HEK293T (cell line): ENCODE measurements around the gene GRIN2A.

Experiments used
- CTCF ChIA-PET: fragments of 350-600 bp; formaldehyde crosslinking; extraction: SDS; loops from one replicate; lab custom pipeline; 2021; ENCODE audit warnings: antibody characterized with exemption, inconsistent platforms; lab: Yijun Ruan, JAX
- POLR2A ChIA-PET: fragments of 350-600 bp; formaldehyde crosslinking; extraction: SDS; loops from one replicate; lab custom pipeline; 2020; ENCODE audit warnings: antibody characterized with exemption, inconsistent platforms; lab: Yijun Ruan, JAX
- DNase-seq: peaks from one replicate; pipeline ENCODE4 v3.0.0; 2012; ENCODE audit warnings: mixed read lengths; ENCODE audit errors: extremely low spot score
- ARNT ChIP-seq: fragments of 450-650 bp; IDR thresholded peaks from 2 replicates; pipeline ENCODE4 v1.6.1; 2017; ENCODE audit warnings: mild to moderate bottlenecking
- BHLHE40 ChIP-seq: fragments of 450-650 bp; IDR thresholded peaks from 2 replicates; pipeline ENCODE4 v1.6.1; 2016; ENCODE audit warnings: mild to moderate bottlenecking, moderate library complexity, borderline replicate concordance
- CTBP1 ChIP-seq: fragments of 450-650 bp; IDR thresholded peaks from 2 replicates; pipeline ENCODE4 v1.6.1; 2016; ENCODE audit warnings: borderline replicate concordance
- ELF4 ChIP-seq: fragments of 450-650 bp; IDR thresholded peaks from 2 replicates; pipeline ENCODE4 v1.6.1; 2017; ENCODE audit warnings: antibody characterized with exemption
- FOXA1 ChIP-seq: fragments of 450-650 bp; IDR thresholded peaks from 2 replicates; pipeline ENCODE4 v1.6.1; 2016; ENCODE audit warnings: mild to moderate bottlenecking
- FOXK2 ChIP-seq: fragments of 450-650 bp; IDR thresholded peaks from 2 replicates; pipeline ENCODE4 v1.6.1; 2016; ENCODE audit warnings: mild to moderate bottlenecking
- FOXM1 ChIP-seq: fragments of 450-650 bp; IDR thresholded peaks from 2 replicates; pipeline ENCODE4 v1.6.1; 2017; ENCODE audit warnings: mild to moderate bottlenecking, borderline replicate concordance
- HDGF ChIP-seq: fragments of 450-650 bp; IDR thresholded peaks from 2 replicates; pipeline ENCODE4 v1.6.1; 2017; ENCODE audit warnings: antibody characterized with exemption, borderline replicate concordance
- L3MBTL2 ChIP-seq: fragments of 450-650 bp; conservative IDR thresholded peaks from 2 replicates; pipeline ENCODE4 v1.6.1; 2016; ENCODE audit warnings: mild to moderate bottlenecking
- LEF1 ChIP-seq: fragments of 450-650 bp; IDR thresholded peaks from 2 replicates; pipeline ENCODE4 v1.6.1; 2017; ENCODE audit warnings: mild to moderate bottlenecking, borderline replicate concordance
- NFRKB ChIP-seq: fragments of 450-650 bp; IDR thresholded peaks from 2 replicates; pipeline ENCODE4 v1.6.1; 2016; ENCODE audit warnings: mild to moderate bottlenecking, moderate library complexity
- SP1 ChIP-seq: fragments of 450-650 bp; IDR thresholded peaks from 2 replicates; pipeline ENCODE4 v1.6.1; 2017
- SUZ12 ChIP-seq: fragments of 450-650 bp; IDR thresholded peaks from 2 replicates; pipeline ENCODE4 v1.6.1; 2016; ENCODE audit warnings: mild to moderate bottlenecking
- TARDBP ChIP-seq: fragments of 450-650 bp; IDR thresholded peaks from 2 replicates; pipeline ENCODE4 v1.6.1; 2016
- ZNF384 ChIP-seq: fragments of 450-650 bp; IDR thresholded peaks from 2 replicates; pipeline ENCODE4 v1.6.1; 2016
- TF ChIP-seq, protein P1 (sequence below): fragments of 450-650 bp; IDR thresholded peaks from 2 replicates; pipeline ENCODE4 v1.6.1; 2016

The GRIN2A gene

DNA sequence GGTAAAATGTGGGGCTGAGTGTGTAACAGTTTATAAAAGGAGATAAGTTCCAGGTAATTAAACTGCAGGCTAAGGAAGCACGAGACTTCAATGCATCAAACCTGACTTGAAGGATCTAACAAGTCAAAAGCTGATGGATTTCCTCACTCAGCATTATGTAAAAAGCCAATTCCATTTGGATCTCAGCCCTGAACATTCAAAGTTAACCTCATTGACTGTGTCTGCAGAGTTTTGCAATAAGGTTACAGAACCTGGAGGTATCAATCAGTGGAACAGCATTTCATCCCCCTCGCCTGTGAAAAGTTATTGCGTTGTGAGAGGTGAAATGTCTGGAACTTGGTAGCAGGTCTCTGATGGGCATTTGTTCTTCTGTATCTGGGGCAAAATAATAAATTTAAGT, 317.8 kb downstream of the GRIN2A start:
- ChIA-PET CTCF (no interaction called here), POLR2A (interaction anchor here (0.7 kb wide), 1 partner anchor 37 kb away, joined by 3 read pairs; no protein-coding TSS in a partner anchor)
- no peak for DNase-seq
- no peak for TF ChIP-seq SP1
- no peak for TF ChIP-seq ELF4
- no peak for TF ChIP-seq SUZ12
- TF ChIP-seq L3MBTL2: no peak
- no peak for TF ChIP-seq ARNT
- no peak for TF ChIP-seq LEF1
- no peak for TF ChIP-seq HDGF
- TF ChIP-seq TARDBP: no peak
- no peak for TF ChIP-seq BHLHE40
- no peak for TF ChIP-seq ZNF384
- no peak for TF ChIP-seq NFRKB
- no peak for TF ChIP-seq FOXA1
- TF ChIP-seq FOXM1: no peak
- no peak for TF ChIP-seq CTBP1
- TF ChIP-seq, protein P1, sequence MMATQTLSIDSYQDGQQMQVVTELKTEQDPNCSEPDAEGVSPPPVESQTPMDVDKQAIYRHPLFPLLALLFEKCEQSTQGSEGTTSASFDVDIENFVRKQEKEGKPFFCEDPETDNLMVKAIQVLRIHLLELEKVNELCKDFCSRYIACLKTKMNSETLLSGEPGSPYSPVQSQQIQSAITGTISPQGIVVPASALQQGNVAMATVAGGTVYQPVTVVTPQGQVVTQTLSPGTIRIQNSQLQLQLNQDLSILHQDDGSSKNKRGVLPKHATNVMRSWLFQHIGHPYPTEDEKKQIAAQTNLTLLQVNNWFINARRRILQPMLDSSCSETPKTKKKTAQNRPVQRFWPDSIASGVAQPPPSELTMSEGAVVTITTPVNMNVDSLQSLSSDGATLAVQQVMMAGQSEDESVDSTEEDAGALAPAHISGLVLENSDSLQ: no peak
- no peak for TF ChIP-seq FOXK2

DNA sequence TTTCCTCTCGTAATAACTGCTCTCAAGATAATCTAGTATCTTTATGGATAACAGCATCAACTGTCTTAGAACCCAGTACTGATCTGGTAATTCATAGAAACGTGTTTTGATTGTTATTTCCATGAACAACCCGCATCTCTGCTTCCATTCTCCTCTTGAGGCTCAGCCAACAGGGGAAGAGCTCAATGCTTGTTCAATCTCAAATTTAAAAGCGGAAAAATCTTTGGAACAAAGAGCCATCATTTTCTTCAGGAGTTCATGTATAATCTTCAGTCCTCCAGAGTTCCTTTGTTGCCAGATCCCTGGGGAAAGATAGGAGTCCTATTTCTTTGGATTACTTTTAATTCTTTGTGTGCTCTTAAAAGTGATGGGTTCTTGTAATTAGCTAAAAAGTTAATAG, 319.9 kb downstream of the GRIN2A start:
- TF ChIP-seq FOXK2 (no peak), FOXM1 (no peak), ELF4 (no peak), NFRKB (no peak), SP1 (no peak), CTBP1 (no peak), LEF1 (no peak), TARDBP (no peak), ARNT (no peak)
- no peak for DNase-seq
- ChIA-PET CTCF (no interaction called here), POLR2A (no interaction called here)

DNA sequence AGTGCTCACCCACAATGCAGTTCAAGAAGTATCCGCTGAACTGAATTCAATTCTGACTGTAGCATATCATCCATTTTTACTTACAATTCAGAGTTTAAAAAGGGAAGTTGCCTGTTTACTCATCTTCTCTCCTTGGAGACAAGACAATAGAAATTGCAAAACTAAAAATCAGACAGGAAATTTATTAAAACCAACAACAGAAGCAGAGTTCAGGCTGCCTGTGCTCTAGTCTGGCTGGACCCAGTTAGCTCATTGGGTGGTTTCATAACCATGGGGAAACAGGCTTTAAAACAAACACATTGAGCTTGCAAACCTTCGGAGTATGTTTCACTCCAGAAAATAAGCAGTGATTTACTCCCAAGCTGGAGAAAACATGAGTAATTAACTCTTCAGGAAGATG, 321.4 kb downstream of the GRIN2A start:
- no peak for DNase-seq
- ChIA-PET CTCF (no interaction called here), POLR2A (no interaction called here)
- TF ChIP-seq SUZ12 (no peak), L3MBTL2 (no peak), FOXA1 (no peak), ZNF384 (no peak), TARDBP (no peak), CTBP1 (no peak), ARNT (no peak), NFRKB (no peak), FOXK2 (no peak), FOXM1 (no peak), ELF4 (no peak), SP1 (no peak), BHLHE40 (no peak), LEF1 (no peak), HDGF (no peak)
- TF ChIP-seq, protein P1: no peak

DNA sequence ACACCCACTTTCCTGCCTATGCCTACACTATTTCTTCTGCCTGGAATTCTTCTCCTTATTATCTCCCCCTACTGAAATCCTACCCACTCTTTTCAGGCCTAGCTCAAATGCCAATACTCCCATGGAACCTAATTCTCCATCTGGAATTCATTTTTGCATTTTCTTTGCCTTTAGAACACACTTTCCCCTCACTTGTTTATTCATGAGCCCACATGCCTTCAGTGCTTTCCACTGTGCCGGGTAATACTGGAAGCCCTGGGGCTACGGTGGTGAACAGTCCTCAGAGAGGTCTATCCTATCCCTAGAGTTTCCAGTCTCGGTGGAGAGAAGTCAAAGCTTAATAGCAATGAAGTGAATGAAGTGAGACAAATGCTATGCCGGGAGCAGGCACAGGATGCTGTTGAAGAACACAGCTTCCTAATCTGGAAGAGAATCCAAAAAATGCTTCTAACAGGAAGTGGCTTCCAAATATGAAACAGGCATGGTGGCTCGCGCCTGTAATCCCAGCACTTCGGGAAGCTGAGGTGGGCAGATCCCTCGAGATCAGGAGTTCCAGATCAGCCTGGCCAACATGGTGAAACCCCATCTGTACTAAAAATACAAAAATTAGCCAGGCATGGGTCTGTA, 322.4 kb downstream of the GRIN2A start:
- TF ChIP-seq FOXM1 (no peak), ELF4 (no peak), L3MBTL2 (no peak), FOXK2 (no peak), HDGF (no peak), SUZ12 (no peak), TARDBP (no peak), CTBP1 (no peak), ZNF384 (no peak), BHLHE40 (no peak), FOXA1 (no peak), LEF1 (no peak), SP1 (no peak), NFRKB (no peak), ARNT (no peak)
- TF ChIP-seq, protein P1: no peak
- POLR2A ChIA-PET: no interaction called here
- no peak for DNase-seq
- CTCF ChIA-PET: no interaction called here

DNA sequence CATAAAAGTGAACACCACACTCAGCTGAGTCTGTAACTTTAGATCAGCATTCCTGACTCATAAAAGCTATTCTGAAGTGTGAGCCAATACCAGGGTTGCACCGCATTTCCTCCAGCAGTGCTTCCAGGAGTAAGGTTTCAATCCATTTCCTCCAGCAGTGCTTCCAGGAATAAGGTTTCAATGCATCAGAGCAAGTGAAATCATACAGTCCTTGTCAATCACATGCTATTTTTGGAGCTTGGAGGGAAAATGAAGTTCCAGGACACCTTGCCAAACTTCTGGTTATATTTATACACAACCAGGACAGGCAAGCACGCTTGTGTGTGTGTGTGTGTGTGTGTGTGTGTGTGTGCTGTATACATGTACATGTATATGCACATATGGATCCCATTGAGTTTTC, 327.6 kb downstream of the GRIN2A start:
- CTCF ChIA-PET: no interaction called here

More for the DNA sequence above, 327.6 kb downstream of the GRIN2A start:
- TF ChIP-seq HDGF (no peak), SP1 (no peak), ZNF384 (no peak), FOXK2 (no peak), L3MBTL2 (no peak), ARNT (no peak)
- TF ChIP-seq, protein P1: no peak
- POLR2A ChIA-PET: no interaction called here
- no peak for DNase-seq
